Astrocyte of the cerebellum (primary cell): Measurements from ENCODE around the gene CEL.

Experiments used
- DNase-seq: peaks from one replicate; pipeline ENCODE4 v3.0.0-alpha.2; 2011; ENCODE audit warnings: low read depth
- H3K4me3 ChIP-seq: 2 replicates; pipeline ENCODE4 v1.5.1; 2011; ENCODE audit warnings: mild to moderate bottlenecking, low read depth, low read length, moderate library complexity
- CTCF ChIP-seq: IDR thresholded peaks from 2 replicates; pipeline ENCODE4 v1.5.1; 2012; ENCODE audit warnings: low read length, low read depth, moderate library complexity, mild to moderate bottlenecking; ENCODE audit errors: missing control alignments
- in situ Hi-C: cut with HindIII; loops from 2 replicates; pipeline ENCODE4 v1.10.0; 2017; ENCODE audit warnings: low sequenced_read_pairs

Gene CEL

DNA sequence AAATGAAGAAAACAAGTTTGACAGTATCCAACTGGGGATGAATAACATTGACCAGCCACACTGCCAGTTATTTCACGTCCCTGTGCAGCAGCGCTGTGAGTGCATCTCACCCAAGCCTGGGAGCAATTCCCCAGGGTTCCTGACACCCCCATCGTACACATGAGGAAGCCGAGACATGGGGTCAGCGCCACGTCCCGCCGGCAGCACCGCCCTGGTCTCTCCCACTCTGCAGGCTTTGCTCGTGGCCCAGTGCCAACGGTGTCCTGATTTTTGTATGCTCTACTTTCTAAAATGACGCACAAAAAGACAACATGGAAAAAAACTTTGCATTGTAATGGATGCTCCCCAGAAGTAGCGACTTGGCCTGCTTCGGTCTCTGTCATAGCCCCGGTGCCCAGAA is 16.6 kb upstream of the CEL start:
- in situ Hi-C loops, result no loop called here
- DNase-seq, result no peak
- no peak for TF ChIP-seq CTCF
- H3K4me3 ChIP-seq, result no peak overlapping the region

GRCh38 chr9:133046196-133046899 is 15.4 kb upstream of the CEL start:
- TF ChIP-seq CTCF, result no peak
- H3K4me3 ChIP-seq, result no peak overlapping the region
- no peak for DNase-seq
- in situ Hi-C loops, result no loop called here

GRCh38 chr9:133046900-133047295 is 14.9 kb upstream of the CEL start:
- no peak overlapping the region for H3K4me3 ChIP-seq
- no peak for DNase-seq
- in situ Hi-C loops, result no loop called here
- no peak for TF ChIP-seq CTCF

GRCh38 chr9:133048595-133048994 is 13.2 kb upstream of the CEL start:
- DNase-seq, result no peak
- TF ChIP-seq CTCF, result peak; percentile 33
- in situ Hi-C loops, result no loop called here
- H3K4me3 ChIP-seq, result no peak overlapping the region

GRCh38 chr9:133049043-133049442 is 12.7 kb upstream of the CEL start:
- H3K4me3 ChIP-seq, result no peak overlapping the region
- TF ChIP-seq CTCF, result no peak
- in situ Hi-C loops, result no loop called here
- no peak for DNase-seq

DNA sequence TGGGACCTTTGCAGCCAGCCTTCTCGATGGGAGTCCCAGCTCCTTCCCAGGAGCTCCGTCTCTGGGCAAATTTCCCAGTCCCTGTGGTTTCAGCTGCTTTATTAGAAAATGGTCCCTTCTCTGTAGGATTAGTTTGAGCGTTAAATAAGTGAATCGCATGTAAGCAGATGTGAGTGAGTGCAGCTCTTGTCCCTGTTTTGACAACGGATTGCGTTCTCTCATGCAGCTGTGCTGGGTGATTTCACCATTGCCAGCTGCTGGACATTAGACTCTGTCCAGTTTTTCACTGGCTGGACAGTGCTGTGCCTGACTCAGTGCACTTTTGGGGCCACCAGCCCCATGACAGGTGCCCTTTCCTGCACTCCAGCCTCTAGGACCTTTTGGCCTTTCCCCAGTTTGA is 11.6 kb upstream of the CEL start:
- no peak overlapping the region for H3K4me3 ChIP-seq
- in situ Hi-C loops, result no loop called here
- DNase-seq, result peak; percentile 24
- no peak for TF ChIP-seq CTCF

GRCh38 chr9:133050781-133051180 is 11.0 kb upstream of the CEL start:
- in situ Hi-C loops, result no loop called here
- no peak for TF ChIP-seq CTCF
- H3K4me3 ChIP-seq, result no peak overlapping the region
- DNase-seq, result no peak
